LNCaP clone FGC (cell line): ENCODE data around the gene HTT.

Source experiments
- DNase-seq: peaks from one replicate; pipeline ENCODE4 v3.0.0-alpha.2; 2011; ENCODE audit warnings: low read depth
- H3K4me3 ChIP-seq: 2 replicates; pipeline ENCODE4 v1.5.1; 2011; ENCODE audit warnings: mild to moderate bottlenecking, low read depth, low read length, control low read depth
- TF ChIP-seq, protein P1 (sequence below): IDR thresholded peaks from 2 replicates; pipeline ENCODE4 v1.5.1; 2012; ENCODE audit warnings: mild to moderate bottlenecking; ENCODE audit not compliant: control insufficient read depth, insufficient read depth; ENCODE audit errors: extremely low read depth

The HTT gene

DNA sequence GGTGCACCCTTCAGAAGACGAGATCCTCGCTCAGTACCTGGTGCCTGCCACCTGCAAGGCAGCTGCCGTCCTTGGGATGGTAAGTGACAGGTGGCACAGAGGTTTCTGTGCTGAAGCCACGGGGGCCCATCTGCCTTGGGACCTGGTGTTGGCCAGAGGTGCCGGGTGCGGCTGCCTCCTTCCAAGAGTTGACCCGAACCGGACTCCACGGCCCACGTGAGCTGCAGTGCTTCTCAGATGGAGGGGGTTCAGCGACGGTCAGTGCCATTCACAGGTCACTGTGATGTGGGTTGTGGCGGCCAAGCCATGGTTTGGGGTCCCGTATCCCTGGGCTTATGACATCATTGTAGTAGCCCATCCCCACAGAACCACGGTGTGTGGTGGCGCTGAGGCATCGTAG is 155.5 kb downstream of the HTT start:
- TF ChIP-seq, protein P1, sequence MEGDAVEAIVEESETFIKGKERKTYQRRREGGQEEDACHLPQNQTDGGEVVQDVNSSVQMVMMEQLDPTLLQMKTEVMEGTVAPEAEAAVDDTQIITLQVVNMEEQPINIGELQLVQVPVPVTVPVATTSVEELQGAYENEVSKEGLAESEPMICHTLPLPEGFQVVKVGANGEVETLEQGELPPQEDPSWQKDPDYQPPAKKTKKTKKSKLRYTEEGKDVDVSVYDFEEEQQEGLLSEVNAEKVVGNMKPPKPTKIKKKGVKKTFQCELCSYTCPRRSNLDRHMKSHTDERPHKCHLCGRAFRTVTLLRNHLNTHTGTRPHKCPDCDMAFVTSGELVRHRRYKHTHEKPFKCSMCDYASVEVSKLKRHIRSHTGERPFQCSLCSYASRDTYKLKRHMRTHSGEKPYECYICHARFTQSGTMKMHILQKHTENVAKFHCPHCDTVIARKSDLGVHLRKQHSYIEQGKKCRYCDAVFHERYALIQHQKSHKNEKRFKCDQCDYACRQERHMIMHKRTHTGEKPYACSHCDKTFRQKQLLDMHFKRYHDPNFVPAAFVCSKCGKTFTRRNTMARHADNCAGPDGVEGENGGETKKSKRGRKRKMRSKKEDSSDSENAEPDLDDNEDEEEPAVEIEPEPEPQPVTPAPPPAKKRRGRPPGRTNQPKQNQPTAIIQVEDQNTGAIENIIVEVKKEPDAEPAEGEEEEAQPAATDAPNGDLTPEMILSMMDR = no peak
- no peak for DNase-seq
- H3K4me3 ChIP-seq = no peak overlapping the region

DNA sequence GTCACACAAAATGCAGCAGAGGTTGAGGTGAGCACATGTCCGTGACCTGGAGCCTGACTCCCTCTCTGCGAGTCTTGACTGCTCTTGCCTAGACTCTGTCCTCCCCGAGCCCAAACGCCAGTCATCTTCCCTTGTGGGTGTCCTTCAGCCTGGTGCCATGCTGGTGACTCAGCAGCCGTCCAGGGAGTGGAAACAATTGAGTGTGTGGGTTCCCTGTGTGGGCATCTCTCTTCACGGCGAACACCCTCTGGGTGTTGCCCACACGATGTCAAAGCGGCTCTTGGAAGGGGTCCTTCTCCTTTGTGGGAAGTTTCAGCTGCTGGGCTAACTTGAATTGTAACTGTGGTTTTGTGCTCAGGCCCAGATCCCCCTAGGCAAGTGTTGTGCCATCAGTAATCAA is 157.0 kb downstream of the HTT start:
- H3K4me3 ChIP-seq = no peak overlapping the region
- TF ChIP-seq, protein P1 = no peak
- no peak for DNase-seq

DNA sequence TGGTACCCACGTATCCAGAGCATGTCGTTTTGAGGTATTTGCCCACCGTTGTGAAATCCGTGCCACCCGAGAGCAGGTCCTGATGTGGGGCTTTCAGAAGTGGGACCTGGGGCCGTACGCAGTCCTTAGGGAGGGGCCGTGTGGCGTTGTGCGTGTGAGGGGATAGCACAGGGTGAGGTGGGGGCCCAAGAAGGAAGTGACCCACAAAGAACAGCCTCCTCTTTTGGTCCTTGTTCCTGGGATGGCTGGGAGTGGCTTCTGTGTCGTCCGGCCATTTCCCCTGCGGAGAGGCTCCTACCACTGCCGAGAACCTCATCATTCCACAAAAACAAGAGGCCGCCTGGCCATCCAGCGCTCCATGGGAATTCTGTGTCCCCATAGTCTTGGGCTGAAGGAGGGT is 157.5 kb downstream of the HTT start:
- no peak overlapping the region for H3K4me3 ChIP-seq
- TF ChIP-seq, protein P1 = no peak

DNA sequence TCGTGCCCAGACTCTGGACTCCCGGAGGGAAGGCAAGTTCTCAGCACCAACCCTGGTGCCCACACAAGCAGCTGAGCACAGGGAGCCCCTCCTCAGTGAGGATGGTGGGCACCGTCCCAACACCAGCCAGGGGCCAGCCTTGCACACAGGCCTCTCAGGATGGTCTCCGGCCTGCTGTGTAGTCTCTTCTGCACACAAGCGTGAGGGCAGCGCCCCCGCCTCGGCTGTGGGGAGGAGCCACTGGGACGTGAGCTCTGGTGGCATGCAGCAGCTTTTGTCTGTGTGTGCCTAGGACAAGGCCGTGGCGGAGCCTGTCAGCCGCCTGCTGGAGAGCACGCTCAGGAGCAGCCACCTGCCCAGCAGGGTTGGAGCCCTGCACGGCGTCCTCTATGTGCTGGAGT is 158.4 kb downstream of the HTT start:
- DNase-seq = no peak
- TF ChIP-seq, protein P1 = no peak
- H3K4me3 ChIP-seq = no peak overlapping the region

More for the DNA sequence above, 157.5 kb downstream of the HTT start:
- no peak for DNase-seq

DNA sequence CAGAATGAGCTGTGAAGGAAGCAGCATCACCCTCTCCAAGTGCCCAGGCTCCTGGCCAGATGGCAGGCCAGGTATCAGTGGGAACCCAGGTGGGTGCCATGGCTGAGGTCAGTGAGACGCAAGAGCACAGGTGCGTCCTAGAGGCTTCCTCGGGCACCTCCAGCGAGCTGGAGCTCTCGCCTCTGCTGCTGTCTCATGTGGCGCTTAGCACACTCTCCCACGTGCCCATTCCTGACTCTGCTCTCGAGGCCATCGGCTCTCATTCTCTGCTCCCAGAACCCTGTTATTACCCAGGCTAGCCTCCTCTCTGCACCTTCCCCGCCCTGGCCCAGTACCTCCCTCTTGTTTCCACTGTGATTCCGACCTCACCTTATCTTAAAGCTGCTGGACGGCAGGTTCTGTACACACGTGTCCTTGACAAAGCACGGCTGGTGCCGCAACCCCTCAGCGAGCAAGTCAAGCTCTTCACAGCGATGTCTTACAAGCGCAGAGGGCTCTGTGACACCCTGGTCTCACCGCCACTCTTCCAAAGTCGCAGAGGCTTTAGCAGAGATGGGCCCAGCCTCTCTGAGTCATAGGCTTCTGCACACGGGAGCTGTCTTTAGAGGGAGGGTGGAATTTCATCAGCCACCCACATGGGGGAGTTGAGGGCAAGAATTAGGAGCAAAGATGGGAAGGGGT is 159.1 kb downstream of the HTT start:
- DNase-seq = no peak
- TF ChIP-seq, protein P1 = no peak
- H3K4me3 ChIP-seq = no peak overlapping the region

DNA sequence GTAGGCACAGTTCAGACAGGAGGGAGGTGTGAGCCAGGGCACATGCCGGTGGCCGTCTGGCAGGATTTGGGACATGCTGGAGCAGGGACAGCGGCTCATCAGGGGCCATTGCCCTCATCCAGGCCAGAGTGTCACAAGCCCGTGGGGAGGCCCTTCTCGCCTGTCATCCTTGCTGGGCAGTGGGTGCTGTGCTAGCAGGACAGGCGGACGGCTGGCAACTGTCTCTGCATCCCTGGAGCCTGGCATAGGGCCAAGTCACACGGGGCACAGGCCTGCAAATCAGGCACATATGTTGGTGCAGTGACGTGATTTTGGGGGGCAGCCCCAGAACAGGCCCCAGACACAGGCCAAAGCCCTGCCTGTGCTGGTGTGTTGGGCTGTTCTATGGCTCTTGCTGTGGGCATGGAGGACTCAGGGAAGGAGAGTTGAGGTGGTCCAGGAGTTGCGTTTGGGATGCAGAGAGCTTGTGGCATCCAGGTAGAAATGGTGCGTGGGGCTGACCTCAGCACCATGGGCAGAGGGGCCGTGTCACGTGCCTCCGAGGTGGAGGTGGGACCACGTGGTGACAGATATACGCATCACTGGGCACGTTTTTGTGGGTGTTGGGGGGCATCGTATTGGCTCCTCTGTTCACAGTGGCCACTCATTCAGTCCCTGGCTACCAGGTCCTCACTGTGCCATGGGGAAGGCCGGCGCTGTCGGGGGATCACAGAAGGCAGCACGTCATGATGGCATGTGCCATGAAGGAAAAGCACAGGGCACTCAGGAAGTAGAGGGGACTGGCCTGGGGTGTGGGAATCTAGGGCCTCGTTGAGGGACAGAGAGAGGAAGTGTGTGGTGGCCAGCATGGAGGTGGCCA is 159.9 kb downstream of the HTT start:
- H3K4me3 ChIP-seq = no peak overlapping the region
- TF ChIP-seq, protein P1 = no peak
- no peak for DNase-seq
